ENCODE results near the gene CMTM8.

DNA sequence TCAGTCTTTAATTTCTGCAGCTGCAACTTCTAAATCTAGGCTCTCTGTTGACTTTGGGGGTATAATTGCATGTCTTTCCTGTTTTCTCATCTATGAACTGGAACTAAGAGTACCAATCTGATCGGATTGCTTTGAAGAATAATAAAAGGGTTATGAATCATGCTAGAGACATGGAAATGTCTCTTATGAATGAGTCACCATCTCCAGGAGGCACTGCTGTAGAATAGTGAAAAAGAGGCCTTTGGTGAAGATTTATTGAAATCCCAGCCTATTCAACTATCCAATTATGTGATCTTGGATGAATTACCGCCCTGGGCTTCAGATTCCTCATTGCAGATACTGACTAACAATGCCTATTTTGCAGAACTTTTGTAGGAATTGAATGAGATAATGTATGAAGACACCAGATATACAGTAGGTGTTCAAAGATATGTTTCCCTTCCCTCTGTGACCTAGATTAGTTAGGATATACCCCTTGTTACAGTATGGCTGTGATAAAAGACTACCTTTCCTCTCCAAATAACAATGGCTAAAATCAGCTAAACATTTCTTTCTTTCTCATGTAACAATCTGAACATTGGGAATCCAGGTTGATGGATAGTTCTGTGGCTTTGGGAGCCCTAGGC is 11.5 kb upstream of the CMTM8 start:
- no peak for TF ChIP-seq EZH2 (IDR thresholded peaks at IDR 0.05; ENCODE audit: borderline replicate concordance, low read depth, low read length, severe bottlenecking)
- TF ChIP-seq, protein P1, sequence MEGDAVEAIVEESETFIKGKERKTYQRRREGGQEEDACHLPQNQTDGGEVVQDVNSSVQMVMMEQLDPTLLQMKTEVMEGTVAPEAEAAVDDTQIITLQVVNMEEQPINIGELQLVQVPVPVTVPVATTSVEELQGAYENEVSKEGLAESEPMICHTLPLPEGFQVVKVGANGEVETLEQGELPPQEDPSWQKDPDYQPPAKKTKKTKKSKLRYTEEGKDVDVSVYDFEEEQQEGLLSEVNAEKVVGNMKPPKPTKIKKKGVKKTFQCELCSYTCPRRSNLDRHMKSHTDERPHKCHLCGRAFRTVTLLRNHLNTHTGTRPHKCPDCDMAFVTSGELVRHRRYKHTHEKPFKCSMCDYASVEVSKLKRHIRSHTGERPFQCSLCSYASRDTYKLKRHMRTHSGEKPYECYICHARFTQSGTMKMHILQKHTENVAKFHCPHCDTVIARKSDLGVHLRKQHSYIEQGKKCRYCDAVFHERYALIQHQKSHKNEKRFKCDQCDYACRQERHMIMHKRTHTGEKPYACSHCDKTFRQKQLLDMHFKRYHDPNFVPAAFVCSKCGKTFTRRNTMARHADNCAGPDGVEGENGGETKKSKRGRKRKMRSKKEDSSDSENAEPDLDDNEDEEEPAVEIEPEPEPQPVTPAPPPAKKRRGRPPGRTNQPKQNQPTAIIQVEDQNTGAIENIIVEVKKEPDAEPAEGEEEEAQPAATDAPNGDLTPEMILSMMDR (IDR thresholded peaks at IDR 0.05; ENCODE audit: borderline replicate concordance, extremely low read depth, low read length, poor library complexity, severe bottlenecking): no peak
